ENCODE results near the gene NRIP1. TPM values are rescaled to one million over a fixed set of nuclear protein-coding genes. Genes with fewer than 3 reads are reported as not detected.

Gene NRIP1
- polyA plus RNA-seq, 1 donor (not counting 4 experiments of a cell fraction or from before 2014, with no cell fraction given) = 25.5 TPM

DNA sequence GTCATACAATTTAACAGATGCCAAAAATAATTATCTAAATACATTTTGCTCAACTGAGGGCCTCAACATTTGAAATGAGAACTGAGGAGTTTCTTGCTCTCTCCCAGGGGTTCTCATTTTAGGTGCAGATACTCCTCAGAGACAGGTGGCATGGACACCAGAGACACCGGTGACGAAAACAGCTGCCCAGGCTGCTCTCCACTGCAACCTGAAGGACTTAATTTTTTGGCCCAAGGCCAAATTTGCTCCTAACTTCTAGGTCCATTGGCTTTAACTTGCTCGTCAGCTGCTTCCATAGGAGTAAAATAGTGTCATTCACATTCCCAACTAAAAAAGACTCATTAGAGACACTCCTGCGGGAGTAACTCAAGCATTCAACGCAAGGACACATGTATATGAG, 87.0 kb downstream of the NRIP1 start:
- no peak for FAIRE-seq
- H3K36me3 ChIP-seq (ENCODE audit: control insufficient read depth in 2 of 2, extremely low read depth in 1 of 2, insufficient read depth in 2 of 2, low read length in 2 of 2) = peaks cover 2 to 9% of the 10 kb centered on the region in 2 experiments

DNA sequence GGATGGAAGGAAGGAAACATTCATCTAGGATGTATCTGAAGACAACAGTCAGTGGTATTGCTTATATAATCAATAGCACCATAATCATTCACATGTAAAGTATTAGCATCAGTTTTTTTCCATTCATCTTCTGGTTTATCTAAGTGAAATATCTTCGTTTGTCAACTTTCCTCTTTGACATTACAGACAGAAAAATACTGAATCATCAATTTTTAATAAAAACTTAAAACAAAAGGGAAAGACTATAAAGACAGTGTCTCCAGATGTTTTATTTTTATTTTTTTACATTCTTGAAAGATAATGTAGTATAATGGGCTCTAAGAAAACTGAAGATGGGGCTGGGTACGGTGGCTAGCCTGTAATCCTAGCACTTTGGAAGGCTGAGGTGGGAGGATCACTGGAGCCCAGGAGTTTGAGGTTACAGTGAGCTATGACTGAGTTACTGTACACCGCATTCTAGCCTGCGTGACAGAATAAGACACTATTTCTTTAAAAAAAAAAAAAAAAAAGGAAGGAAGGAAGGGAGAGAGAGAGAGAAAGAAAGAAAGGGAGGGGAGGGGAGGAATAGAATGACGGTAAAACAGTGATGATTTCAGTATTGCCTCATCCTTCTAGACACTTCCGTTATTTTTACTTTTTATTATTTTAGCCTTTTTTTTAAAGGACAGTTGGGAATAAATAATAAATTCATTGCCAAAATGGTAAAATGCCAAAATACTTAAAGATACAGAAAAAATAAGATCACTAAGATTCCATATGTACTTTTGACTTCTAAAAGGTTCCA, 89.5 kb downstream of the NRIP1 start:
- Histone ChIP-seq H3K9me3 (ENCODE audit: control insufficient read depth, low read depth, low read length) (no peaks in the 10 kb centered on the region), H3K4me3 (ENCODE audit: control insufficient read depth in 2 of 3, extremely low read depth in 1 of 3, insufficient read depth in 2 of 3, low read depth in 1 of 3, low read length in 3 of 3) (no peak overlapping the region), H3K27ac (ENCODE audit: control insufficient read depth, insufficient read depth, low read length) (no peak overlapping the region), H3K27me3 (ENCODE audit: control insufficient read depth, extremely low read depth, insufficient read depth, low read length) (no peaks in the 10 kb centered on the region), H3K4me1 (ENCODE audit: control insufficient read depth, extremely low read depth, insufficient read depth, low read length) (no peaks in the 10 kb centered on the region), H2AFZ (ENCODE audit: control insufficient read depth, low read length) (no peak overlapping the region), H3K9ac (ENCODE audit: control insufficient read depth, extremely low read depth, insufficient read depth, low read length) (no peak overlapping the region), H3K4me2 (ENCODE audit: control insufficient read depth, extremely low read depth, insufficient read depth, low read depth, low read length) (no peak overlapping the region), H4K20me1 (ENCODE audit: control insufficient read depth, extremely low read depth, insufficient read depth, low read length) (no peaks in the 10 kb centered on the region), H3K36me3 (ENCODE audit: control insufficient read depth in 2 of 2, extremely low read depth in 1 of 2, insufficient read depth in 2 of 2, low read length in 2 of 2) (peaks cover 0 to 6% of the 10 kb centered on the region in 2 experiments), H3K79me2 (ENCODE audit: control insufficient read depth, insufficient read depth, low read length) (peaks cover 55% of the 10 kb centered on the region), H3K9me1 (ENCODE audit: control insufficient read depth, extremely low read depth, insufficient read depth, low read length) (no peaks in the 10 kb centered on the region)
- no peak for TF ChIP-seq EZH2 (IDR thresholded peaks at IDR 0.05; ENCODE audit: low read length)
- no peak for TF ChIP-seq CTCF (optimal IDR thresholded peaks at IDR 0.05 in 1 of 3, IDR thresholded peaks at IDR 0.05 in 1 of 3, conservative IDR thresholded peaks at IDR 0.05 in 1 of 3; ENCODE audit: extremely low read depth in 1 of 3, insufficient read depth in 2 of 3, low read length in 3 of 3)
- no peak for DNase-seq (ENCODE audit: low read depth, low spot score)
- no peak for FAIRE-seq
- dilution Hi-C loops (cut with MboI; ENCODE audit: extremely low pct_ligation_motif_present, low sequenced_read_pairs) = no loop called here

More for the DNA sequence above, 87.0 kb downstream of the NRIP1 start:
- no peaks in the 10 kb centered on the region for H3K4me1 ChIP-seq (ENCODE audit: control insufficient read depth, extremely low read depth, insufficient read depth, low read length)
- H3K27me3 ChIP-seq (ENCODE audit: control insufficient read depth, extremely low read depth, insufficient read depth, low read length) = no peaks in the 10 kb centered on the region
- H3K4me3 ChIP-seq (ENCODE audit: control insufficient read depth in 2 of 3, extremely low read depth in 1 of 3, insufficient read depth in 2 of 3, low read depth in 1 of 3, low read length in 3 of 3) = no peak overlapping the region
- no peak for TF ChIP-seq EZH2 (IDR thresholded peaks at IDR 0.05; ENCODE audit: low read length)
- no peak for TF ChIP-seq CTCF (optimal IDR thresholded peaks at IDR 0.05 in 1 of 3, IDR thresholded peaks at IDR 0.05 in 1 of 3, conservative IDR thresholded peaks at IDR 0.05 in 1 of 3; ENCODE audit: extremely low read depth in 1 of 3, insufficient read depth in 2 of 3, low read length in 3 of 3)
- H3K4me2 ChIP-seq (ENCODE audit: control insufficient read depth, extremely low read depth, insufficient read depth, low read depth, low read length) = no peak overlapping the region
- no peak for DNase-seq (ENCODE audit: low read depth, low spot score)
- H4K20me1 ChIP-seq (ENCODE audit: control insufficient read depth, extremely low read depth, insufficient read depth, low read length) = no peaks in the 10 kb centered on the region
- no peak overlapping the region for H3K9ac ChIP-seq (ENCODE audit: control insufficient read depth, extremely low read depth, insufficient read depth, low read length)
- no peak overlapping the region for H2AFZ ChIP-seq (ENCODE audit: control insufficient read depth, low read length)
- peaks cover 58% of the 10 kb centered on the region for H3K79me2 ChIP-seq (ENCODE audit: control insufficient read depth, insufficient read depth, low read length)
- no peak overlapping the region for H3K27ac ChIP-seq (ENCODE audit: control insufficient read depth, insufficient read depth, low read length)
- H3K9me3 ChIP-seq (ENCODE audit: control insufficient read depth, low read depth, low read length) = no peaks in the 10 kb centered on the region
- dilution Hi-C loops (cut with MboI; ENCODE audit: extremely low pct_ligation_motif_present, low sequenced_read_pairs) = no loop called here
- no peaks in the 10 kb centered on the region for H3K9me1 ChIP-seq (ENCODE audit: control insufficient read depth, extremely low read depth, insufficient read depth, low read length)
